Stimulated activated CD8-positive, alpha-beta memory T cell treated with anti-CD3 and anti-CD28 coated beads, Interleukin-7, amount 100 ng/mL, for 4 hours (primary cell): ENCODE data around the gene DGKD.

ENCODE experiments used
- DNase-seq, 2 donors: peaks; one replicate each; pipeline ENCODE4 v3.0.0-alpha.2; 2020; ENCODE audit warnings: low read depth in 2 of 2

DGKD gene

DNA sequence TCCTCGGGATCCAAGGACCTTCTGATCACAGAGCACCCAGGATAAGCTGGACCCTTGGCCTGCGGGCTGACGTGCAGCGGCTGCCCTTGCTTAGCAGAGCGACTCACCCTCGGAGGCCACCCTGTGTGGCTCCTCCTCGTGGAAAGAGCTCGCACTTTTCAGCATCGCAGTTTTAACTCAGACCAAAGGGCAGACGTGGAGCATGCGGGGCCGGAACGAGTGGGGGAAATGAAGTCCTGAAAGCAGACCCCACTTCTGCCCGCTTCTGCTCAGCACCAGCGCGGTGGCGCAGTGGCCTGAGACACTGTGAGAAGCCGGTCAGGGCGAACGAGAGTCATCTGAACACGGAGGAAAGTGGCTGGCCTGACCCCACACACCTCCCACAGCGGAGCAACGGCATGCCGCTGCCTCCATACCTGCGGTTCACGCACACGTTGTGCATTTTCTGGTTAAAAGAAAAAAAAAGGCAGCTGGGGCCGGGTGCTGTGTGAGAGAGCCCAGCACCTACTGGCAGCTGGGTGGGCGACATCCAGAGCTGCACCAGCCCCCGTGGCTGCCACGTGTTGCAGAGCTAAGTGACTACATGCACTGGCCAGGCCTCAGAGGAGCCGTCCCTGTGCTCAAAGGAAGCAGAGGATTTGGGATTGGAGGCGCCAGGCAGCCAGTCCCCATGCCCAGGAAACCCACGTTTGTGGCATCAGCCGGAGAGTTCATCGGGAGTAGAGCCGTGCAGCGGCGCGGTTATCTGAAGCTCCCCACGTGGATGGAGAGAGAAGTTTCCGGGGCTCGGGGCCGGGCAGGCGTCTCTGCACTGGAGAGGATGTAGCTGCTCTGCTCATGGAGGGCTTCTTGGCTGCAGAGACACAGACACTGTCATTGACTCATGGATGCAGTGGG, 122.6 kb downstream of the DGKD start:
- DNase-seq: no peak

DNA sequence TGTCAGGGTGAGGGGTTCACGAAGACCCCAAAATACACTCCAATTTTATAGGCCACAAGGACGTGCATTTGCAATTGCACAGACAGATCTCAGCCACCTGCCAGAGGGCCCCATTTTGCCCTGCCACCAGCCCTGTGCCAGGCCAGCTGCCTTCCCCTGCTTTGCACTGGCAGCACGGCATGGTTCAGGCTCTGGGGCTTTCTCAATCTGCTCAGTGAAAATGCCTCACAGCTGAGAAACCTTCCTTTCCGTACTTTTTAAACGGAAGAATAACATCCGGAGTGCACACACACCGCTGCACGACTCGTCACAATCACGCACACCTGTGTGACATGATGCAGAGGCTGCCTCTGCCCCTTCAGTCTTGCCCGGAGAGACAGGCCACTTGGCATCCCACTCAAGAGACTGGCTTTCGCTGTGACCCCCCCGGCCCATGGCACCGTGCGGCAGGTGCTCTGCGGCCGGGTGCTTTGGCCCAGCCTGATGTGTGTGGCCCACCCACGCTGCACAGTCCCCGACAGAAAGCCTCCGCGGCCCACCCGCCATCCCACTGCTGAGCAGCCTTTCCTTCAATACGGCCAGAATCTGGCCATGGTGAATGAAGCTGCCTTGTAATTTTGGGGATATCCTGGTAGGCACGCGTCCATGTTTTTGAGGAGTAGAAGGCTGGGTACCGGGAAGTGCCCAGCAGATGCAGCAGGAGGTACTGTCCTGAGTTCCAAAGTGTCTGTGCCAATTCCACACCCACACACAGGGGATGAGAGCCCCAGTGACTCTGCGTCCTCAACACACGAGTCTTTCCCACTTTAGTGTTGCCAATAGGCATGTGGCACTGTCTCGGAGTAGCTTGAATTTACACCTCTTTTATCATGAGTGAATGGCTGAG, 123.5 kb downstream of the DGKD start:
- DNase-seq: no peak

DNA sequence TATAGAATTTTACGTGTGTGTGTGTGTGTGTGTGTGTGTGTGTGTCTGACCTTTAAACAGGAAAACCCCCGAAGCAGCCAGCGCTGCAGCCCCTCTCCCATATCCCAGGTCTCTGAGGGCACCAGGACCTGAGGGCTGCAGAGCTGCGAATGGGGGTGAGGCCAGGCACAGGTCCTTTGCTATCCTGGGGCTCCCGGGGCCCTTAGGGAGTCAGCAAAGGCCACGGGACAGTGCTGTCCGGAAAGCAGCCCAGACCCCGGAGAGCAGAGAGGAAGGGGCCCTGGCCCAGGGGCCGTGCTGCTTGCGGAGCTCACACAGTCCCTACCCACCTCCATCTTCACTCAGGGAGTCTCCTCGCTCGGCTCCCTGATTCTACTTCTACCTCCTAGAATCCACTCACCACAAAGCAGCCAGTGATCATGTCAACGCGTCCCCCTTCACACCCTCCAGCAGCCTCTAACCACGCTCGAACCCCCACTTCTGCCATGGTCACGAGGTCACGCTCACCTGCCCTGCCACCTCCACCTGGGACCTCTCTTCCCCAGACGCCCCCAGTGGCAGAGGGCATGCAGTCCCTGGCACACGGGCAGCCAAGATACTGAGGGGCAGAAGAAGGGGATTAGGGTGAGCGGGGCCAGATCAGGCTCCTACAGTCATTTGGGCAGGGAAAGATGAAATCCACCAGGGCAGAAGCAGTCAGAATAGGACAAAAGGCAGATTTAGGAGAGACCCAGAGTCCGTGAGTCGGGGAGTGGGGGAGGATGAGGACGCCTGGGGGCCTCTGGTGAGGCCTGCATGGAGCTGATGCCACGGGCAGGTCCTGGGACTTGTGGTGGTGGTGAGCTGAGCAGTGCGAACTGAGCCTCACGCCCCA, 125.6 kb downstream of the DGKD start:
- DNase-seq: no peak

DNA sequence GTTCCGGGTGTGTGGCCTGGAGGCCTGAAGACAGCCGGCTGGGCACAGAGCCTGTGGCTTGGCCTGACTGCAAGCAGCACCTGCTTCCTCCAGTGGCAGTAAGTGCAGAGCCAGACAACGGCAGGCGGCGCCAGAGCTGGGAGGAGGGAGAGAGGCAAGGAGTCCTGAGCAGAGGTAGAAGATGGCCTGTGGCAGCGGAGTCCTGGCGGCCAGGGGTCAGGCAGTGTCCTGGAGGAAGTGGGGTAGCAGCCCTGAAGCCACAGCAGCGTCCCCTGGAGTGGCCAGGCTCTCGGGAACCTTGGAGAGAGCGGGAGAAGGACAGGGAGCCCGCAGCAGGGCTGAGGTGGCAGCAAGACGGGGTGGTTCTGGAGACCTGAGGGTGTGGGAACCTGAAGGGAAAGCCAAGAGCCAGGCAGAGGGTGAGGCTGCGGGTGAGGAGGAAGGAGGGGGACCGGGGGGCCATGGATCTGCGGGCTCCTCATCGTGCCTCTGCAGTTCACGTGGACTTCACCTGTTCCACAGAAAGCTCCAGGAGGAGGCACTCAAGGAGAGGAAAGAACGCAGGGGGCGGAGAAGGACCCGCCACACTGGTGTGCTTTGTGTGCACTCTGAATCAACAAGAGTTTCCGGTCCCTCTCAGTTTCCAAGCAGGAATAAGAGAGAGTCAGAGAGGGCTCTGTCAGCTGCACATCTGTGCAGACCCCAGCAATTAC, 126.4 kb downstream of the DGKD start:
- DNase-seq: no peak

DNA sequence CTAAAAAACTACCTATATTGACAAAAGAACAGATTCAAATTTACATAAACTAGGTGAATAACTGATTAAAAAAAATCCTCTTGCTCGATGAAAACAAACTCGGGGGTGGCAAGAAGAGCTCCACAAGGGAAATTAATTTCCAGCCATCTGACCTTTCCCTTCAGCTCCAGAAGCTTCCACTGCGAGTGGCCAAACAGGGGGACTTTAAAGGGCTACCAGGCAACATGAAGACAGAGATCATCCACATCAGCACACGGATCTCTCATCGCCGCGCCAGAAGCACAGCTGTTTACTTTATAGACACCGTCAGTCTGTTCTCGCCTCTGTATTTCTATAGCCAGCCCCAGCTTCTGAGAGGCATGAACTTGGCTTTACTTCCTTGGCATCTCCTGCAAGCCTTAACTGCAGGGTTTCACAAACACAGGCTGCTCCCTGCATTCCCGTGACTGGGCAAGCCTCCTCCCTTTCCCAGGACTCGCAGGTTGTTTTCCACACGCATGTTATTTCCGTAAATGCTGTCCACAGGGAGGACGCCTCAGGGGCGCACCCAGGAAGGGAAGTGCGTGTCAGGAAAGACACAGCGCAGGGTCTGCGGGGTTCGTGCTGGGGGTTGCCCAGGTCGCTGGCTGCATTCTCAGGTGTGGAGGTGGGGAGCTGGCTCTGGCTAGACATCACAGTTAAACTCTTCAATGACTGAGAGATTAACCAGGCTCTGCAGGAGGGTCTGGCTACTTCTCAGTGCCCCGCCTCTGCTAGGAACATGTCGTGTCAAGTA, 127.3 kb downstream of the DGKD start:
- no peak for DNase-seq

DNA sequence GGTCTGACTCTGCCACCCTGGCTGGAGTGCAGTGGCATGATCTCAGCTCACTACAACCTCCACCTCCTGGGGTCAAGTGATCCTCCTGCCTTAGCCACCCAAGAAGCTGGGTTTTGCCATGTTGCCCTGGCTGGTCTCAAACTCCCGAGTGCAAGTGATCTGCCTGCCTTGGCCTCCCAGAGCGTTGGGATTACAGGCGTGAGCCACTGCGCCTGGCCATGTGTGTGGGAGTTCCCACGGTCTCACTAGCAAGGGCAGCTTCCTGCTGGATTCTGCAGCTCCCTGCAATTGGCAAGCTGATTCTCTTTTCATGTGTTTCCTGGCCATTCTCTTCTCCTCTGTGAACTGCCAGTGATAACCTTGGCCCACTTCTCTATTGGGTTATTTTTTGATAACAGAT, 128.3 kb downstream of the DGKD start:
- DNase-seq: no peak

DNA sequence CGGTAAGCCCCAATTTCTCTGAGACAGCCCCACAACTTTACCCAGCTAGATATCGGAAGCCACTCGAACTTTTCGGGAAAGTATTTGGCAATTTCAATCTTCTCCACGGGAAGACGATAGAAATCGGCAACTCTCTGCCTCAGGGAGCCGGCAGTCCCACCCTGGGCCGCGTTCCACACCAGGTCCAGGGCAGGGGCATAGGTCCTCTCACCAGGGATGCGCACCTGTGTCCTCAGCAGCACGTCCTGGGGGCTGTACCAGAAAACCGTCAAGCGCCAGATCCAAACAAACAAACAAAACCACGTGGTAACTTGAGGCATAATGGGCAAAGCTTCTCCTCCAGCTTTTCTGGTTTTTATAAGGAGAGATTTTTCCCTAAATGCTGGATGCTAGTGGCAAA, 131.4 kb downstream of the DGKD start:
- no peak for DNase-seq

DNA sequence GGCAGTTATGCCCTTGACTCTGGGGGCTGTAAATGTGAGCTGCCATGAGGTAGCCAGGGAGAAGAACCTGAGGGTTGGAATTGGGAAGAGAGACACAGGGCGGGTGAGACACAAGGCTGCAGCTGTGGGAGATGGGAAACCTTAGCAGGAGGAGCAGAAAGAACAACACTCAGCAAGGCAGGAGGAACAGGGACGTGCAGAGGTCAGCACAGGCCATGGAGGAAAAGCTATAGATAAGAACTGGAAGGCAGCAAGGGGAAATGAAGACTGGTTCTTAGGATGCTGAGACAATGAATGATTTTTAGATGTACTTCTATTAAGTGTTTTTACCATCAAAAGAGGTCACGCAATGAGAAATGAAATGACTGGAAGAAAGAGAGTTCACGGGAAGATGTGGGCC, 132.1 kb downstream of the DGKD start:
- no peak for DNase-seq

DNA sequence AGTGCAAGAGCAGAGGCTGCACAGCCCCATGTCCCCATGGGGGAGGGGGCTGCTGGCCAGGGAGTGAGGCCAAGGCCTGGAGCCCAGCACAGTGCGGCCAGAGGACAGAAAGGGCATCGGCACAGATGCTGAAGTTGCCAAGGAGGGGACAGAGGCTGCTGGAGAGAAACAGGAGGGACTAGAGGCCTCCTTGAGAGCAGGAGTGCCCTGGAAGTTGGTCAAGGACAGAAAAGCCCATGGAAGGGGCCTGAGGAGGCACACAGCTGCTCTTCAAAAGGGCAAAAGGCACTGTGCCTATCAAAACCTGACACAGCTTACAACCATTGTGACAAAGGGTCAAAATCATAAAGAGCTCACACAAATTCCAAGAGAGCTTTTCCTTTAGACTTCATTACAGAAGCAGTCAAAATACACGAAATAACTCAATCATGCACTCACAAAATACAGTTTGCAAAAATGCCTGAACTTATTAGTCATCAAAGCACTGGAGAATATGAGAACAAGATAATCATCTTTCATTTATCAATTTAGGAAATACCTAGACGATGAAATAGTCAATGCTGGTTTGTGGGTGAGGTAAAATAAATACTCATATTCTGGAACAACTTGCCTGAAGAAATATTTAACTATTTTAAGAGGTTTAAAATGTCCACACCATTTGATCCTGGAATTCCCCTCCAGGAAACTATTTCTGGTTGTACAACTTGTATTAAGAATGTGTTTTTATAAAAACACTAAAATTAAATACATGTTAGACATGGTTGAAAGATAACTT, 132.7 kb downstream of the DGKD start:
- DNase-seq: no peak

DNA sequence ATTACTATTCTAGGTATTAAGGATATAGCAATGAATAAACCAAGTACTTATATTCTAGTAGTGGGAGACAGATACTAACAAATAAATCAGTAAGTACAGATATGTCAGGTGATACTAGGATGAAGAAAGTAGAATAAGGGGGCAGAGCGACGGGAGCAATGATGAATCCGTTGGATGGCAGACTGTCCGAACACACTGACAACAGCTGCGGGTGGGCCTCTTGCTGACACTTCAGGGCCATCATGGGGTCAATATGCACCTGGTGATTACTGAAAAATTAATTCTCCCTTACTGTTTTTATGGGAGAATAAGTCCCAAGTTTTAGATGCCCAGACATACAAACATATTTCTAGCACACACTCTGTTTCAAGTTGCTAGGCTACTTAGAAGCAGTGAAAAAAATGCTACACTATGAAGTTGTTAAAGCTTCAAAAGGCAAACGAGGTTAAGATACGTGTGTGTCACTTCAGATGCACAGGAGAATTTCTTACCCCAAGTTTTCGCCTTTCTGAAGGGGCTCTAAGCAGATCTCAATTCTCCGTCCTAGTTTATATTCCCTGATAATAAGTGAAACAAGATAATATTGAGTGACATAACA, 133.6 kb downstream of the DGKD start:
- DNase-seq: no peak

DNA sequence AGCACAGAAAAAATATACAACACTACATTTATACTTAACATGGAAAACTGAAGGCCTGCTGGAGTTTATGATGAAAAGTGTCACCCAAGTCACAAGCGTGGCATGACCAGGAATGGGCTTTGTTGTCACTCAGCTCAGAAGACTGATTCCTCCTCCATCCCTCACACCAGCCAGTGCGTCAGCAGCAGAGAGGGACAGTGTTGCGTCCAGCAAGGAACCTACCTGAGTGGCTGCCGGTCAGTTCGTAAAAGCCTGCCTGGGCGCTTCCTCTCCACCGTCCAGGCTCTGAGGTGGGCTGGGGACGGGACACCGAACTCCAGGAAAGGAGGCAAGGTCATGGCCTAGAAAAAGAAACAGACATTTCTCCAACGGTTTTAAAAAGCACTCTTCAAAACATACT, 134.8 kb downstream of the DGKD start:
- no peak for DNase-seq

DNA sequence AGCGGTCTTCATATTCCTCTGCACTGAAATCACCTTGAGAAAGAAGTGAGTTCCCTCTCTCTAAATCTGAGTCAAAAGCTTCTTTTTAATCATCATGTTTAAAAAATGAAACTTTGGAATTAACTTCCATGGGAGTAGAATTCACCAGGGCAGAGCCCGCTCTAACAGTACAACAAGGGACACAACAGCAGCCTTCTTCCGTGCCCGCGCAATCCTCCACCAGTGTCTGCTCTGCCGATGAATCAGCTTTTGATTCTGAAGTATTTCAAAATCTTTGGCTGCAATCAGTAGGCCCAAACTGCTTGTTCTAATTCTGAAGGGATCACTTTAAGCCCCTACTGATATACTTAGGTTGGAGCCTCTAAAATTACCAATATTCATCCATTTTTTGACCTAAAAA, 135.4 kb downstream of the DGKD start:
- no peak for DNase-seq

DNA sequence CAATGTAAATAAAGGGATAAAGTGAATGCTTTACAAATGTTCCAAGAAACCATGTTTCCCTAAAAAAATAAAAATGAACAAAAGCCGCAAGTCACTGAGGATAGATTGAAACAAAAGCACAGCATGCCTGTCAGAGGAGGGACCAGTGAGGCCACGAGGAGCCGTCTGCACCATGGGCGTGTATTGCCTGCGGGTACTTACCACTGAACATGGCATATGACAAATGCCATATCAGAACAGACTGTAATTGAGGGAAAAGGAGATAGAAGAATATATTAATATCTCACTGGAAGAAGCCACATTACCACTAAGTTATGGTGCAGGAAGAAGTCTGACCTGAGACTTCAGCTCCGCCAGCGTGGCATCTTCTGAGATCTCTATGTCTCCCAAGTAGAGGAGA, 136.5 kb downstream of the DGKD start:
- DNase-seq: no peak

DNA sequence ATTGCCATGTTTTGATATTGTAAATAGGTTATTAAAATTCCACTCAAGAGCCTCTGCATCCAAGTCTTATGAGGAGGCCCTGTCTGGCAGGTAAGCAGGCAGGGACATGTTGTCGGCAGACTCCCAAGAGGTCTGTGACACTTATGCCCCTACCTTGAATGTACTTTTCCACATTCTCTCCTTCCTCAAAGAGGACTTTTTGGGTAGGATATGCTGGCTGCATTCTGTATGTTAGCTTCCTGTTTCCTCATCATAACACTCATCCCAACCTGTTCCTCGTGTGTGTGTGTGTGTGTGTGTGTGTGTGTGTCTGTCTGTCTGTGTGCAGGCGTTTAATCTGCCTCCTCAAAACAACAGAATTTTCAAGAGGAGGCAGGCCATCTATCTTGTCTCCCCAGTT, 137.0 kb downstream of the DGKD start:
- no peak for DNase-seq

DNA sequence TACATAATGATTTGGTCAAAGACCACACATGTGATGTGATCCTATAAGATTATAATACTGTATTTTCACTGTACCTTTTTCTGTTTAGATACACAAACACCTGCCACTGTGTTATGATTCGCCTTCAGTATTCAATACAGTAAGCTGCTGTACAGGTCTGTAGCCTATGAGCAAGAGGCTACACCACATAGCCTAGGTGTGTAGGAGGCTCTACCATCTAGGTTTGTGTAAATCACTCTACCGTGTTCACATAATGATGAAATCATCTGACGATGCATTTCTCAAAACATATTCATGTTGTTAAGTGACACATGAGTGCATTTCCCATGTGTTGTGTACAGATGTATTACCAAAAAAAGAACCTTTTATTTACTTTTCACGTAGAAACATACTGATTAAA, 137.8 kb downstream of the DGKD start:
- no peak for DNase-seq

DNA sequence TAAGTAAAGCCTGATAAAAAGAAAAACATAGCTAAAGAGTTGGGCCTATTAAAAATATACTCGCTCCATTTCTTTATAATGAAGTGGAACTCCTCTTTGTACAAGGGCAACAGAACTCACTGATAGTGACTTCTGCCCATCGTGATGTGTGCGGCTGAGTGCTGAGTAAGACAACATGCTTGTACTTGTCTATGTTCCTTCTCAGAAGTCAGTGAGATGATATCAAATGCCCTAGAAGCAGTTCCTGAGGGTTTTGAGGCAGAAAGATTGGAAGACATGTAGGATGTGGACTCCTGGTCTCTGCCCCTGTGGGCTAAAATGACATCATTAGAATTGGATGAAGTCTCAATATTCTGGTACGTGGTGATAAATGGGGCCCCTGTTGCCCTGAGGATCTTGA, 138.5 kb downstream of the DGKD start:
- DNase-seq: no peak

DNA sequence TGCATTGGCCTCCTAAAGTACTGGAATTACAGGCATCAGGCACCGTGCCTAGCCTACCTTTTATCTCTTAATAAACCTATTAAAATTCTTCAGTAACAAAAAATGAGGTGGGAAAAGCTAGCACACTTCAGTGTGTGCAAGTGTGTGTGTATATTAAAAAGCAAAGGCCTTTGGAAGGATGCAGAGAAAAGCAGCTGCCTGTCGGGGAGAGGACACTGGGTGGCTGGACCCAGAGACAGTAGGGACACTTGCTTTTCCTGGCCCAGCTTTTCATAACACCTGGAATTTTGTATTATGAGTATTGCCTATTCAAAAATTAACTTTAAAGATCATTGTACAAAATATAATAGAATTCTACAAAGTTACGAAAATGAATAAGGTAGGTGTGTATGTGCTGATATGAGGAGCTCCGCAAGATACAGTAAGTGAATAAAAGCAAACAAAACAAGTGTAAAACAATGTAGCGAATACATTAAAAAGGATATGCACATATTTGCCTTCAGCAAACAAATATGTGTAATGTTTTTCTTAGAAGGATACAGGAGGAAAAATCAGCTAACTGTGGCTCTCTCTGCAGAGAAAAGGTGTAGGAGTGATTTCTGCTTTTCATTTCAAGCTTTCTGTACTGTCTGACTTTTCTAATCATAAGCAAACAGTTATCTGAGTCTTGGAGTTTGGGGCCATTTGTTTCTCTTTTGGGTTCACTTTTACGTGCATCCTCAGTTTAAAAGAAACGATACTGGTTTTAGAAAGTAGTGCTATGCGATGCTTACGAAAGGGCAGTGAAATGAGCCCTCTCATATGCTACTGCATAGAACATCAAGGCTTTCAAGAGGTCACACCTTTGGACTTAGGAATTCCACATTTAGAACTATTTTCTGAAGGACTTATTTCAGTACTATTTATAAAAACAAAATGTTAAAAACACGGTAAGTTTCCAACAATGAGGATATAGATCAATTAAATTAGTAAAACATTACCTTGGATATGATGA, 141.5 kb downstream of the DGKD start:
- DNase-seq: no peak

DNA sequence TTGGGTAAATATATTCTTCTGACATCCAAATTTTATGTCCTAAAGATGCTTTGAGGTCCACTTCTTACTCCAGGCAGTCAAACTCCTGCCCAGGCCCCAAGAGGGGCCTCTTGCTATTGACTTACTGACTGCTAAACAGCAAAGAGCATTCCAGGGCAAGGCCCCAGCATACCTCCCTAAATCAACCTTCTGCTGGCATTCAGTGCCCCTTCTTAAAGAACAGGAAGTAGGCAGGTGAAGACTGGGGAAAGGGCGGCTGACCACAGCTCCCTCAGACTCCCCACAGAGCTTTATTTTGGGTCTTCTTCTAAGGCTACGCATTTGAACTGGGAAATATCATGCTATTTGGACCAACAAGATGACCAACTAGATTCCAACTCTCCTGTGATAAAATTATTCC, 143.4 kb downstream of the DGKD start:
- DNase-seq: no peak
